Ishikawa (cell line): ENCODE data around the gene EYA4.

ENCODE experiments used
- CEBPB ChIP-seq: IDR thresholded peaks from 2 replicates; pipeline ENCODE4 v1.6.1; 2012
- CREB1 ChIP-seq: IDR thresholded peaks from 2 replicates; pipeline ENCODE4 v1.6.1; 2012; ENCODE audit warnings: low read depth
- EGR1 ChIP-seq: IDR thresholded peaks from 2 replicates; pipeline ENCODE4 v1.6.1; 2012
- EP300 ChIP-seq: IDR thresholded peaks from 2 replicates; pipeline ENCODE4 v1.6.1; 2012; ENCODE audit warnings: borderline replicate concordance
- FOXM1 ChIP-seq: IDR thresholded peaks from 2 replicates; pipeline ENCODE4 v1.6.1; 2012; ENCODE audit warnings: low read depth, borderline replicate concordance
- MAX ChIP-seq: IDR thresholded peaks from 2 replicates; pipeline ENCODE4 v1.6.1; 2012
- NFIC ChIP-seq: IDR thresholded peaks from 2 replicates; pipeline ENCODE4 v1.6.1; 2012
- RAD21 ChIP-seq: IDR thresholded peaks from 2 replicates; pipeline ENCODE4 v1.6.1; 2012; ENCODE audit warnings: low read depth
- REST ChIP-seq: IDR thresholded peaks from 2 replicates; pipeline ENCODE4 v1.6.1; 2012; ENCODE audit warnings: low read depth, mild to moderate bottlenecking
- TAF1 ChIP-seq: IDR thresholded peaks from 2 replicates; pipeline ENCODE4 v1.6.1; 2012; ENCODE audit warnings: low read depth, mild to moderate bottlenecking
- TCF12 ChIP-seq: IDR thresholded peaks from 2 replicates; pipeline ENCODE4 v1.6.1; 2012; ENCODE audit warnings: low read depth
- TEAD4 ChIP-seq: IDR thresholded peaks from 2 replicates; pipeline ENCODE4 v1.6.1; 2012
- USF1 ChIP-seq: IDR thresholded peaks from 2 replicates; pipeline ENCODE4 v1.6.1; 2012
- YY1 ChIP-seq: IDR thresholded peaks from 2 replicates; pipeline ENCODE4 v1.6.1; 2012; ENCODE audit warnings: low read depth
- ZBTB7A ChIP-seq: IDR thresholded peaks from 2 replicates; pipeline ENCODE4 v1.6.1; 2012; ENCODE audit warnings: low read depth

The EYA4 gene

DNA sequence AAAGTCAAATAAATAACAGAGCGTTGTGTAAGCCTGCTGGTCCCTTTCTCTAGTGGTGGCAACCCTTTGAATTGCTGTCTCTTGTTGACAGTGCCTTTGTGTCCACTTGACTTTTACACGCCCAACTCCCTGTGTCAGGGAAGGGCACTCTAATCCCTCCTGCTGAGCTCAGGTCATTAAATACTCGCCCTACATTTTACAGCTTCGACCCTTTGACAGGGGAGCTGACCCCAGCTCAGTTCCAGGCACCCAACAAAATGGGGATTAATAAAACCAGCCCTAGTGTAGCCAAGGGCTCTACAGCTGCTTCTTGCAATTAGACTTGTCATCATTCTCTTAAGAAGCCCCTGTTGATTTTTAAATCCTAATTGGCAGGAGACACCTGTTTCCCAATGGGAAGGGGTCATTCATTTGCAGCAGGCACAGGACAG is 308.2 kb downstream of the EYA4 start:
- TF ChIP-seq USF1 = no peak
- no peak for TF ChIP-seq CREB1
- TF ChIP-seq YY1 = no peak
- TF ChIP-seq EP300 = no peak
- TF ChIP-seq REST = no peak
- TF ChIP-seq RAD21 = no peak
- TF ChIP-seq ZBTB7A = no peak
- TF ChIP-seq NFIC = no peak
- no peak for TF ChIP-seq EGR1
- TF ChIP-seq TCF12 = no peak
- TF ChIP-seq FOXM1 = no peak
- TF ChIP-seq CEBPB = no peak
- no peak for TF ChIP-seq TEAD4
- TF ChIP-seq TAF1 = no peak
- no peak for TF ChIP-seq MAX

GRCh38 chr6:133550026-133550425 is 308.9 kb downstream of the EYA4 start:
- no peak for TF ChIP-seq EGR1
- no peak for TF ChIP-seq REST
- TF ChIP-seq FOXM1 = no peak
- TF ChIP-seq NFIC = no peak
- TF ChIP-seq RAD21 = no peak
- no peak for TF ChIP-seq MAX
- TF ChIP-seq ZBTB7A = no peak
- no peak for TF ChIP-seq CEBPB
- no peak for TF ChIP-seq EP300
- no peak for TF ChIP-seq YY1
- TF ChIP-seq USF1 = no peak

DNA sequence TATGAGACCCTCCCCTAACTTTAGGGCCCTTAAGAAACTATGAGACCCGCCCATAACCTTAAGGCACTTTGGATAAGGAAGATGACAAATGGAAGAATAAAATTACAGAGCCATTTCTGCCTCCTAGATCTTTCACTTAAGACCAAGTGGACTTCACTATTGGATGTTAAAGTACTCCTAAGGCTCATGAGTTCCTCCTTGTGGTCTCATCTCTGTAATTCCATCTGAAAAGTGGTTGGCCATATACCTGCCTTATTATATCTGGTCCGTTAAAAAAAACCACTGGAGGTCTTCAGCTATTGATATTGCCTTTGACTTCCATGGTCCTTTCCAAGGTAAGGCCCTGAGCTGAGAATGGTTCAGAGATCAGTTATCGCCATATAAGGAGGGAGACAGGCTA is 310.3 kb downstream of the EYA4 start:
- TF ChIP-seq RAD21 = peak; percentile 40; the same call in 1 of the 2 replicates
- no peak for TF ChIP-seq FOXM1

- TF ChIP-seq USF1 (no peak), EGR1 (no peak), CEBPB (no peak), YY1 (no peak), TCF12 (peak; percentile 55), TEAD4 (0 out of 2 replicates have a peak, but pooled peaks have one; percentile 38), CREB1 (no peak), TAF1 (no peak), RAD21 (no peak), REST (no peak), EP300 (peak; percentile 57; the same call in 1 of the 2 replicates), MAX (0 out of 2 replicates have a peak, but pooled peaks have one; percentile 21), ZBTB7A (no peak), FOXM1 (peak; percentile 38; the same call in 1 of the 2 replicates), NFIC (peak; percentile 43)
These were observed 310.7 kb downstream of the EYA4 start for GRCh38 chr6:133551847-133552341.
